ENCODE results near the gene CCR3. TPM values are rescaled to one million over a fixed set of nuclear protein-coding genes. Genes with fewer than 3 reads are reported as not detected.
A peak's percentile ranks its signal among the peaks of the same experiment; 100 is the strongest.

CCR3 gene
- total and polyA plus RNA-seq, 4 experiments from 2014 or later = 0.29 to 0.60 (median 0.55) TPM; not detected in 1

DNA sequence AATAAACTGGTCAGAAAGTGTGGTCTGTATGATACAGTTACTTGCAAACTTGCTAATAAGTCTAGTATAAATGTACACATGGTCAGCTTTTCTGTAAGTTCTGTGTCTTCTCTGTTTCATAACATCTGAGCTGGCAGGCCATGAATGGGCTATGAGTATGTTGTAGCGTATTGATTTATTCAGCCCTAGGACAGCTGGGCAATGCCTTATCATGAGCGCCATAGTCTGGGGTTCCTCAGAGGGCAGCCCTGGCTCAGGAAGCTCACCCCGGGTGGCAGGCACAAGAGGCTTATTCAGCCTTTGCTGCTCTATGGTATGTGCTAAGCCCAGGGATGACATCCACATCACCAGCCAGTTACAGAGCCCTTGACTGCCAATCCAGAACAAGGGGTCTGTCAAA is 61.0 kb downstream of the CCR3 start:
- POLR2A ChIA-PET (ENCODE audit: partially characterized antibody) = interaction anchor here (0.7 to 1.3 kb wide), 4 partner anchors 9 to 67 kb away, joined by 3 to 4 read pairs (median 4); partner anchors contain the start of gene CCR5
- Mint-ChIP-seq H3K4me3 (peak overlapping the region in 1 of 8 donors; percentile 4), H3K27me3 (no peaks in the 10 kb centered on the region), H3K27ac (peak overlapping the region in 1 of 7 donors; percentile 48), H3K4me1 (peaks cover 39 to 65% (median 49%) of the 10 kb centered on the region in 4 donors), H3K9me3 (no peaks in the 10 kb centered on the region), H3K36me3 (no peaks in the 10 kb centered on the region)
- Histone ChIP-seq H3K27me3 (ENCODE audit: insufficient read depth, low read length) (no peaks in the 10 kb centered on the region), H3K4me3 (ENCODE audit: low read length in 2 of 2) (no peak overlapping the region), H3K36me3 (ENCODE audit: insufficient read depth, low read length) (no peaks in the 10 kb centered on the region), H3K9me3 (ENCODE audit: control insufficient read depth in 1 of 2, low read length in 2 of 2) (no peaks in the 10 kb centered on the region), H3K4me1 (ENCODE audit: insufficient read depth, low read length) (peaks cover 43% of the 10 kb centered on the region), H3K27ac (ENCODE audit: low read depth, low read length) (no peak overlapping the region)
- CTCF ChIA-PET (ENCODE audit: partially characterized antibody) = interaction anchor here (1.3 to 2.1 kb wide), 3 partner anchors 9 to 51 kb away, joined by 3 to 6 read pairs (median 4); partner anchors contain the start of gene CCR2
- intact Hi-C loops (cut with micrococcal nuclease) = no loop called here
- no peak for DNase-seq

DNA sequence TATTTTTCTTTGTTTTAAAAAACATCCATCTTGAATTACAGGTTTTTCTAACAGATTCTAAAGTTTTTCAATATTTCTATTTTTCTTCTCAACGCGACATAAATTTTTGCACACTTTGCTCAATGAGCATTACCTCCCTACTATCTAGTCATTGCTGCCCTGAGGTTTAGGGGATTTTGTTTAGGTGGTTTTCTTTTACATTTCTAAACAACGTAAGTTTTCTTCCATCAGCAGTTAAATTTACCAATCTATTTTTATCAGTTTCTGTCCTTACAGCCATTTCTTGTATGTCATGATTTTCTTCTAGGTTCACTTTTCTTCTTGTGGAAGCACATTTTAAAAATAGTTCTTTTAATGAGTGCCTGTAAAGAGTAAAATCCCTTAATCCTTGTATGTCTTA is 62.5 kb downstream of the CCR3 start:
- H3K9me3 ChIP-seq (ENCODE audit: control insufficient read depth in 1 of 2, low read length in 2 of 2) = no peaks in the 10 kb centered on the region
- peak overlapping the region in 1 of 8 donors; percentile 25 for H3K4me3 Mint-ChIP-seq
- no peaks in the 10 kb centered on the region for H3K36me3 ChIP-seq (ENCODE audit: insufficient read depth, low read length)
- intact Hi-C loops (cut with micrococcal nuclease) = no loop called here
- ChIA-PET CTCF (ENCODE audit: partially characterized antibody) (interaction anchor here (1.5 kb wide), 1 partner anchor 9 kb away, joined by 3 read pairs; no protein-coding TSS in a partner anchor), POLR2A (ENCODE audit: partially characterized antibody) (interaction anchor here (1.0 kb wide), 1 partner anchor 49 kb away, joined by 3 read pairs; the partner anchor contains the start of gene CCR2)
- H3K4me3 ChIP-seq (ENCODE audit: low read length in 2 of 2) = no peak overlapping the region
- no peak overlapping the region for H3K27ac ChIP-seq (ENCODE audit: low read depth, low read length)
- H3K27me3 Mint-ChIP-seq = no peaks in the 10 kb centered on the region
- peak overlapping the region in 1 of 7 donors; percentile 2 for H3K27ac Mint-ChIP-seq
- no peaks in the 10 kb centered on the region for H3K27me3 ChIP-seq (ENCODE audit: insufficient read depth, low read length)
- no peaks in the 10 kb centered on the region for H3K9me3 Mint-ChIP-seq
- no peak for DNase-seq
- H3K4me1 ChIP-seq (ENCODE audit: insufficient read depth, low read length) = peaks cover 28% of the 10 kb centered on the region
- no peaks in the 10 kb centered on the region for H3K36me3 Mint-ChIP-seq
- peaks cover 24 to 50% (median 34%) of the 10 kb centered on the region in 4 donors for H3K4me1 Mint-ChIP-seq

- Mint-ChIP-seq H3K36me3 (no peaks in the 10 kb centered on the region), H3K27ac (no peak overlapping the region), H3K9me3 (peaks cover 0 to 5% (median 3%) of the 10 kb centered on the region in 8 donors), H3K4me3 (no peak overlapping the region), H3K27me3 (no peaks in the 10 kb centered on the region), H3K4me1 (peaks cover 0 to 8% (median 2%) of the 10 kb centered on the region in 4 donors)
- H3K9me3 ChIP-seq (ENCODE audit: control insufficient read depth in 1 of 2, low read length in 2 of 2) = no peaks in the 10 kb centered on the region
- no peaks in the 10 kb centered on the region for H3K36me3 ChIP-seq (ENCODE audit: insufficient read depth, low read length)
- ChIA-PET POLR2A (ENCODE audit: partially characterized antibody) (interaction anchor here (1.7 kb wide), 1 partner anchor 13 kb away, joined by 7 read pairs; no protein-coding TSS in a partner anchor), CTCF (ENCODE audit: partially characterized antibody) (interaction anchor here (1.0 to 2.7 kb wide), 2 partner anchors 10 to 56 kb away, joined by 6 to 14 read pairs; no protein-coding TSS in a partner anchor)
- peaks cover 6% of the 10 kb centered on the region for H3K4me1 ChIP-seq (ENCODE audit: insufficient read depth, low read length)
- intact Hi-C loops (cut with micrococcal nuclease) = no loop called here
- DNase-seq = no peak
- H3K27ac ChIP-seq (ENCODE audit: low read depth, low read length) = no peak overlapping the region
- H3K27me3 ChIP-seq (ENCODE audit: insufficient read depth, low read length) = no peaks in the 10 kb centered on the region
- H3K4me3 ChIP-seq (ENCODE audit: low read length in 2 of 2) = no peak overlapping the region
Observed at GRCh38 chr3:46312991-46313390, 70.7 kb downstream of the CCR3 start.

GRCh38 chr3:46314517-46314916 is 72.3 kb downstream of the CCR3 start:
- no peaks in the 10 kb centered on the region for H3K36me3 Mint-ChIP-seq
- H3K4me1 Mint-ChIP-seq = peaks cover 0 to 8% (median 2%) of the 10 kb centered on the region in 4 donors
- H3K27me3 ChIP-seq (ENCODE audit: insufficient read depth, low read length) = no peaks in the 10 kb centered on the region
- no peaks in the 10 kb centered on the region for H3K27me3 Mint-ChIP-seq
- DNase-seq = no peak
- H3K9me3 ChIP-seq (ENCODE audit: control insufficient read depth in 1 of 2, low read length in 2 of 2) = no peaks in the 10 kb centered on the region
- H3K27ac ChIP-seq (ENCODE audit: low read depth, low read length) = no peak overlapping the region
- CTCF ChIA-PET (ENCODE audit: partially characterized antibody) = interaction anchor here (0.8 kb wide), 1 partner anchor 53 kb away, joined by 4 read pairs; no protein-coding TSS in a partner anchor
- H3K36me3 ChIP-seq (ENCODE audit: insufficient read depth, low read length) = no peaks in the 10 kb centered on the region
- H3K9me3 Mint-ChIP-seq = peaks cover 0 to 6% (median 3%) of the 10 kb centered on the region in 8 donors
- POLR2A ChIA-PET (ENCODE audit: partially characterized antibody) = no interaction called here
- intact Hi-C loops (cut with micrococcal nuclease) = no loop called here
- H3K27ac Mint-ChIP-seq = no peak overlapping the region
- H3K4me1 ChIP-seq (ENCODE audit: insufficient read depth, low read length) = peaks cover 6% of the 10 kb centered on the region
- no peak overlapping the region for H3K4me3 Mint-ChIP-seq
- no peak overlapping the region for H3K4me3 ChIP-seq (ENCODE audit: low read length in 2 of 2)

GRCh38 chr3:46316206-46316605 is 73.9 kb downstream of the CCR3 start:
- no peak for DNase-seq
- intact Hi-C loops (cut with micrococcal nuclease) = no loop called here
- ChIA-PET POLR2A (ENCODE audit: partially characterized antibody) (no interaction called here), CTCF (ENCODE audit: partially characterized antibody) (no interaction called here)
- Histone ChIP-seq H3K4me3 (ENCODE audit: low read length in 2 of 2) (no peak overlapping the region), H3K27ac (ENCODE audit: low read depth, low read length) (no peak overlapping the region), H3K9me3 (ENCODE audit: control insufficient read depth in 1 of 2, low read length in 2 of 2) (no peaks in the 10 kb centered on the region), H3K4me1 (ENCODE audit: insufficient read depth, low read length) (peaks cover 6% of the 10 kb centered on the region), H3K27me3 (ENCODE audit: insufficient read depth, low read length) (no peaks in the 10 kb centered on the region), H3K36me3 (ENCODE audit: insufficient read depth, low read length) (no peaks in the 10 kb centered on the region)
- Mint-ChIP-seq H3K4me3 (no peak overlapping the region), H3K4me1 (peaks cover 0 to 8% (median 2%) of the 10 kb centered on the region in 4 donors), H3K9me3 (peaks cover 0 to 6% (median 3%) of the 10 kb centered on the region in 8 donors), H3K27me3 (peaks cover 0 to 2% of the 10 kb centered on the region in 2 donors), H3K27ac (no peak overlapping the region), H3K36me3 (no peaks in the 10 kb centered on the region)

Other genes with a start within 250 kb of the CCR3 start
- 10 to 100 TPM; 42.5 to 43.3 TPM for gene FYCO1, start 246.6 kb upstream of the CCR3 start, total RNA-seq
- gene FYCO1, start 246.6 kb upstream of the CCR3 start, polyA plus RNA-seq = 10 to 100 TPM in 1 of 2 donors, under 1 TPM in 1; 0.73 to 10.8 TPM
- gene XCR1, start 215.0 kb upstream of the CCR3 start, total RNA-seq = not detected
- not detected for gene XCR1, start 215.0 kb upstream of the CCR3 start, polyA plus RNA-seq
- gene CCR1, start 34.1 kb upstream of the CCR3 start, total RNA-seq = 1 to 10 TPM; 1.3 to 2.0 TPM
- gene CCR1, start 34.1 kb upstream of the CCR3 start, polyA plus RNA-seq = under 1 TPM; 0.07 to 0.10 TPM
- gene CCR2, start 111.7 kb downstream of the CCR3 start, total RNA-seq = 10 to 100 TPM; 16.3 to 18.4 TPM
- 10 to 100 TPM; 39.7 to 64.7 TPM for gene CCR2, start 111.7 kb downstream of the CCR3 start, polyA plus RNA-seq
- gene CCR5, start 128.5 kb downstream of the CCR3 start, total RNA-seq = 1 to 10 TPM; 6.8 to 6.9 TPM
- gene CCR5, start 128.5 kb downstream of the CCR3 start, polyA plus RNA-seq = 1 to 10 TPM in 1 of 2 donors, under 1 TPM in 1; 0.59 to 5.5 TPM
- 1 to 10 TPM in 1 of 2 experiments, under 1 TPM in 1; 0.58 to 1.8 TPM for gene CCRL2, start 164.8 kb downstream of the CCR3 start, total RNA-seq
- gene CCRL2, start 164.8 kb downstream of the CCR3 start, polyA plus RNA-seq = under 1 TPM; 0.39 to 0.98 TPM
- not detected for gene LTF, start 222.4 kb downstream of the CCR3 start, total RNA-seq
- not detected for gene LTF, start 222.4 kb downstream of the CCR3 start, polyA plus RNA-seq

All from CD4-positive, alpha-beta memory T cell (primary cell).